ENCODE results near the gene MYZAP. TPM values are rescaled to one million over a fixed set of nuclear protein-coding genes. Genes with fewer than 3 reads are reported as not detected.

MYZAP gene
- total RNA-seq, 1 experiment from 2014 or later, result 0.68 TPM

DNA sequence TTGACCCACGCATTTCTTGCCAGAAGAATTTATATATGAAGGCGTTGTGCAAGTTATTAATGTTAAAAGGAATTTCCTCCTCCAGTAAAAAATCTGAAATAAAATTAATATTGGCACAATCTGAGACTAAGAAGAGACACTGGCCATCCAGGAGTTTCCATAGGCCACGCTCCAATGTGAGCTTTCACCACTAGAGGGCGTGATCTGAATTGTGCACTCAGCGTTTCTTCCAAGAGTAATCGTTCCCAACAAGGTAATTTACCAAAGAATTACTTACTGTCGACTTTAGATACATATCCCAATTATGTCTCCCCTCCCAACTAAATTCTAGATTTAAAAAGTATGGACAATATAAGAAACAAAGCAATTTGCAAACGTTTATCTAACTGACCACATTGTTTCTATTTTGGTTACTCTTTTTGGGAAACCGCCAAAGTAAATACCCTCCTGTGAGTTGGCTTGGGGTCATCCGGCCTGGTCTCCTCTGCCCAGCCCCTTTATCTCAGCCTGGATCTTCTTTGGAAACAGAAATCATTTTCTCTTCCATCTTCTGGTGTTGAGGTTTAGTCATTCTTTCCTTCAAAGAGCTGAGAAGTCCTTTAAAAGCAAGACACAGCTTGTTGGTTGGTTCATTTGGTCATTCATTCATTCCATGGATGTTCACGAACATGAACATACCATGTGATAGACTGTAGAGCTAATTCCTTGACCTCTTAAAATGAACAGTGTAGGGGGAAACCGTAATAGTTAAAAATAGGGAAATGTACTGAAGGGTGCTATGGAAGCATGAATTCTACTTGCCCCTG lies 141.0 kb downstream of the MYZAP start:
- peak; percentile 74 for DNase-seq (ENCODE audit: low spot score)
- Mint-ChIP-seq H3K4me1 (peaks cover 15% of the 10 kb centered on the region; the same call in 1 of the 2 replicates), H3K9me3 (peaks cover 6% of the 10 kb centered on the region), H3K36me3 (peaks cover 3% of the 10 kb centered on the region; the same call in 1 of the 2 replicates), H3K4me3 (no peak overlapping the region), H3K27me3 (ENCODE audit: low read depth) (no peaks in the 10 kb centered on the region), H3K27ac (no peak overlapping the region)
- CTCF ChIA-PET, result interaction anchor here (0.5 to 5.6 kb wide), 28 partner anchors 7 to 338 kb away, joined by 3 to 72 read pairs (median 4); partner anchors contain the start of genes MYZAP and POLR2M
- peak; percentile 75 for ATAC-seq
- POLR2A ChIA-PET, result interaction anchor here (1.5 kb wide), 1 partner anchor 26 kb away, joined by 4 read pairs; the partner anchor contains the start of gene POLR2M
- no peak for TF ChIP-seq GABPB1 (CRISPR knock-in tag; IDR thresholded peaks at IDR 0.05)
- TF ChIP-seq, protein P1, sequence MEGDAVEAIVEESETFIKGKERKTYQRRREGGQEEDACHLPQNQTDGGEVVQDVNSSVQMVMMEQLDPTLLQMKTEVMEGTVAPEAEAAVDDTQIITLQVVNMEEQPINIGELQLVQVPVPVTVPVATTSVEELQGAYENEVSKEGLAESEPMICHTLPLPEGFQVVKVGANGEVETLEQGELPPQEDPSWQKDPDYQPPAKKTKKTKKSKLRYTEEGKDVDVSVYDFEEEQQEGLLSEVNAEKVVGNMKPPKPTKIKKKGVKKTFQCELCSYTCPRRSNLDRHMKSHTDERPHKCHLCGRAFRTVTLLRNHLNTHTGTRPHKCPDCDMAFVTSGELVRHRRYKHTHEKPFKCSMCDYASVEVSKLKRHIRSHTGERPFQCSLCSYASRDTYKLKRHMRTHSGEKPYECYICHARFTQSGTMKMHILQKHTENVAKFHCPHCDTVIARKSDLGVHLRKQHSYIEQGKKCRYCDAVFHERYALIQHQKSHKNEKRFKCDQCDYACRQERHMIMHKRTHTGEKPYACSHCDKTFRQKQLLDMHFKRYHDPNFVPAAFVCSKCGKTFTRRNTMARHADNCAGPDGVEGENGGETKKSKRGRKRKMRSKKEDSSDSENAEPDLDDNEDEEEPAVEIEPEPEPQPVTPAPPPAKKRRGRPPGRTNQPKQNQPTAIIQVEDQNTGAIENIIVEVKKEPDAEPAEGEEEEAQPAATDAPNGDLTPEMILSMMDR (IDR thresholded peaks at IDR 0.05), result peak; percentile 82
- TF ChIP-seq ATF6 (CRISPR knock-in tag; IDR thresholded peaks at IDR 0.05), result no peak

- ChIA-PET POLR2A (no interaction called here), CTCF (interaction anchor here (0.9 to 5.6 kb wide), 3 partner anchors 17 to 336 kb away, joined by 3 to 72 read pairs (median 3); no protein-coding TSS in a partner anchor)
- no peaks in the 10 kb centered on the region for H3K27me3 Mint-ChIP-seq (ENCODE audit: low read depth)
- no peak for TF ChIP-seq ZNF219 (CRISPR knock-in tag; IDR thresholded peaks at IDR 0.05; ENCODE audit: borderline replicate concordance)
- no peak for TF ChIP-seq FOXP1 (CRISPR knock-in tag; IDR thresholded peaks at IDR 0.05; ENCODE audit: borderline replicate concordance)
- no peak for TF ChIP-seq KAT7 (CRISPR knock-in tag; IDR thresholded peaks at IDR 0.05; ENCODE audit: borderline replicate concordance)
- TF ChIP-seq EMX1 (CRISPR knock-in tag; IDR thresholded peaks at IDR 0.05), result no peak
- no peak for TF ChIP-seq IRF1 (CRISPR knock-in tag; IDR thresholded peaks at IDR 0.05)
- TF ChIP-seq AR (CRISPR knock-in tag; IDR thresholded peaks at IDR 0.05), result no peak
- no peak for TF ChIP-seq FOXJ3 (CRISPR knock-in tag; IDR thresholded peaks at IDR 0.05; ENCODE audit: borderline replicate concordance)
- no peak for ATAC-seq
- peaks cover 6% of the 10 kb centered on the region for H3K9me3 Mint-ChIP-seq
- peaks cover 21% of the 10 kb centered on the region for H3K4me1 Mint-ChIP-seq
- H3K4me3 Mint-ChIP-seq, result no peak overlapping the region
- DNase-seq (ENCODE audit: low spot score), result no peak
- peaks cover 3% of the 10 kb centered on the region; the same call in 1 of the 2 replicates for H3K36me3 Mint-ChIP-seq
- no peak overlapping the region for H3K27ac Mint-ChIP-seq
These were observed 143.2 kb downstream of the MYZAP start for GRCh38 chr15:57734860-57735259.

Other genes starting within 250 kb of the MYZAP start
- gene CGNL1, start 215.4 kb upstream of the MYZAP start, total RNA-seq (2021), result 57.3 to 69.5 TPM (median 67.1 TPM) in 3 replicates
- gene POLR2M, start 114.8 kb downstream of the MYZAP start, total RNA-seq (2021), result 78.6 to 85.5 TPM (median 84.4 TPM) in 3 replicates